ENCODE results near the gene CCDC102B. TPM values are rescaled to one million over a fixed set of nuclear protein-coding genes. Genes with fewer than 3 reads are reported as not detected.

The CCDC102B gene
- polyA plus RNA-seq, 1 donor: 8.2 TPM

GRCh38 chr18:68887410-68887809 lies 89.5 kb downstream of the CCDC102B start:
- Histone ChIP-seq H3K4me3 (ENCODE audit: low read length) (no peak overlapping the region), H3K9me3 (ENCODE audit: control insufficient read depth, low read depth, low read length) (no peaks in the 10 kb centered on the region), H3K36me3 (ENCODE audit: control insufficient read depth, insufficient read depth, low read length) (no peaks in the 10 kb centered on the region), H3K27me3 (ENCODE audit: control insufficient read depth, insufficient read depth, low read length) (no peaks in the 10 kb centered on the region), H3K27ac (ENCODE audit: low read length) (no peak overlapping the region), H3K4me1 (ENCODE audit: control insufficient read depth, insufficient read depth, low read length) (no peaks in the 10 kb centered on the region)
- DNase-seq: no peak
- no CpG with 5 or more reads among the region's 4 CpGs for WGBS (ENCODE audit: insufficient coverage, low lambda C conversion rate)

- no peak overlapping the region for H3K4me3 ChIP-seq (ENCODE audit: low read length)
- no peaks in the 10 kb centered on the region for H3K9me3 ChIP-seq (ENCODE audit: control insufficient read depth, low read depth, low read length)
- DNase-seq: no peak
- H3K36me3 ChIP-seq (ENCODE audit: control insufficient read depth, insufficient read depth, low read length): no peaks in the 10 kb centered on the region
- WGBS (ENCODE audit: insufficient coverage, low lambda C conversion rate): no CpG with 5 or more reads among the region's 1 CpG
- H3K4me1 ChIP-seq (ENCODE audit: control insufficient read depth, insufficient read depth, low read length): no peaks in the 10 kb centered on the region
- no peak overlapping the region for H3K27ac ChIP-seq (ENCODE audit: low read length)
- no peaks in the 10 kb centered on the region for H3K27me3 ChIP-seq (ENCODE audit: control insufficient read depth, insufficient read depth, low read length)
These were observed 95.5 kb downstream of the CCDC102B start for GRCh38 chr18:68893354-68893753.

- H3K27ac ChIP-seq (ENCODE audit: low read length): no peak overlapping the region
- no peak for DNase-seq
- no peaks in the 10 kb centered on the region for H3K36me3 ChIP-seq (ENCODE audit: control insufficient read depth, insufficient read depth, low read length)
- H3K27me3 ChIP-seq (ENCODE audit: control insufficient read depth, insufficient read depth, low read length): no peaks in the 10 kb centered on the region
- no peak overlapping the region for H3K4me3 ChIP-seq (ENCODE audit: low read length)
- H3K4me1 ChIP-seq (ENCODE audit: control insufficient read depth, insufficient read depth, low read length): no peaks in the 10 kb centered on the region
- H3K9me3 ChIP-seq (ENCODE audit: control insufficient read depth, low read depth, low read length): no peaks in the 10 kb centered on the region
- WGBS (ENCODE audit: insufficient coverage, low lambda C conversion rate): 93% methylated on average over 4 of the region's 4 CpGs
These were observed 99.4 kb downstream of the CCDC102B start for GRCh38 chr18:68897286-68897685.

GRCh38 chr18:68909579-68909978 lies 111.7 kb downstream of the CCDC102B start:
- Histone ChIP-seq H3K36me3 (ENCODE audit: control insufficient read depth, insufficient read depth, low read length) (no peaks in the 10 kb centered on the region), H3K27me3 (ENCODE audit: control insufficient read depth, insufficient read depth, low read length) (no peaks in the 10 kb centered on the region), H3K4me3 (ENCODE audit: low read length) (no peak overlapping the region), H3K4me1 (ENCODE audit: control insufficient read depth, insufficient read depth, low read length) (no peaks in the 10 kb centered on the region), H3K27ac (ENCODE audit: low read length) (no peak overlapping the region), H3K9me3 (ENCODE audit: control insufficient read depth, low read depth, low read length) (no peaks in the 10 kb centered on the region)
- DNase-seq: no peak

GRCh38 chr18:68915061-68915460 lies 117.2 kb downstream of the CCDC102B start:
- Histone ChIP-seq H3K27me3 (ENCODE audit: control insufficient read depth, insufficient read depth, low read length) (no peaks in the 10 kb centered on the region), H3K36me3 (ENCODE audit: control insufficient read depth, insufficient read depth, low read length) (no peaks in the 10 kb centered on the region), H3K4me1 (ENCODE audit: control insufficient read depth, insufficient read depth, low read length) (no peaks in the 10 kb centered on the region), H3K4me3 (ENCODE audit: low read length) (no peak overlapping the region), H3K9me3 (ENCODE audit: control insufficient read depth, low read depth, low read length) (no peaks in the 10 kb centered on the region), H3K27ac (ENCODE audit: low read length) (no peak overlapping the region)
- no peak for DNase-seq
- WGBS (ENCODE audit: insufficient coverage, low lambda C conversion rate): 100% methylated on average over 1 of the region's 2 CpGs

- no peak overlapping the region for H3K4me3 ChIP-seq (ENCODE audit: low read length)
- H3K27ac ChIP-seq (ENCODE audit: low read length): no peak overlapping the region
- no peaks in the 10 kb centered on the region for H3K4me1 ChIP-seq (ENCODE audit: control insufficient read depth, insufficient read depth, low read length)
- 60% methylated on average over 1 of the region's 5 CpGs for WGBS (ENCODE audit: insufficient coverage, low lambda C conversion rate)
- no peaks in the 10 kb centered on the region for H3K9me3 ChIP-seq (ENCODE audit: control insufficient read depth, low read depth, low read length)
- no peaks in the 10 kb centered on the region for H3K27me3 ChIP-seq (ENCODE audit: control insufficient read depth, insufficient read depth, low read length)
- DNase-seq: no peak
- no peaks in the 10 kb centered on the region for H3K36me3 ChIP-seq (ENCODE audit: control insufficient read depth, insufficient read depth, low read length)
These were observed 118.9 kb downstream of the CCDC102B start for GRCh38 chr18:68916734-68917133.

- H3K9me3 ChIP-seq (ENCODE audit: control insufficient read depth, low read depth, low read length): no peaks in the 10 kb centered on the region
- WGBS (ENCODE audit: insufficient coverage, low lambda C conversion rate): 70% methylated on average over 2 of the region's 3 CpGs
- no peaks in the 10 kb centered on the region for H3K27me3 ChIP-seq (ENCODE audit: control insufficient read depth, insufficient read depth, low read length)
- H3K4me3 ChIP-seq (ENCODE audit: low read length): no peak overlapping the region
- H3K4me1 ChIP-seq (ENCODE audit: control insufficient read depth, insufficient read depth, low read length): no peaks in the 10 kb centered on the region
- H3K36me3 ChIP-seq (ENCODE audit: control insufficient read depth, insufficient read depth, low read length): no peaks in the 10 kb centered on the region
- H3K27ac ChIP-seq (ENCODE audit: low read length): no peak overlapping the region
- DNase-seq: no peak
These were observed 120.3 kb downstream of the CCDC102B start for GRCh38 chr18:68918216-68918615.

GRCh38 chr18:68919900-68920299 lies 122.0 kb downstream of the CCDC102B start:
- Histone ChIP-seq H3K36me3 (ENCODE audit: control insufficient read depth, insufficient read depth, low read length) (no peaks in the 10 kb centered on the region), H3K4me3 (ENCODE audit: low read length) (no peak overlapping the region), H3K4me1 (ENCODE audit: control insufficient read depth, insufficient read depth, low read length) (no peaks in the 10 kb centered on the region), H3K27me3 (ENCODE audit: control insufficient read depth, insufficient read depth, low read length) (no peaks in the 10 kb centered on the region), H3K9me3 (ENCODE audit: control insufficient read depth, low read depth, low read length) (no peaks in the 10 kb centered on the region), H3K27ac (ENCODE audit: low read length) (no peak overlapping the region)
- no peak for DNase-seq
- 71% methylated on average over 2 of the region's 2 CpGs for WGBS (ENCODE audit: insufficient coverage, low lambda C conversion rate)

GRCh38 chr18:68922392-68922791 lies 124.5 kb downstream of the CCDC102B start:
- H3K27me3 ChIP-seq (ENCODE audit: control insufficient read depth, insufficient read depth, low read length): no peaks in the 10 kb centered on the region
- no peaks in the 10 kb centered on the region for H3K9me3 ChIP-seq (ENCODE audit: control insufficient read depth, low read depth, low read length)
- no peak for DNase-seq
- no peaks in the 10 kb centered on the region for H3K4me1 ChIP-seq (ENCODE audit: control insufficient read depth, insufficient read depth, low read length)
- 100% methylated on average over 1 of the region's 3 CpGs for WGBS (ENCODE audit: insufficient coverage, low lambda C conversion rate)
- H3K36me3 ChIP-seq (ENCODE audit: control insufficient read depth, insufficient read depth, low read length): no peaks in the 10 kb centered on the region
- H3K4me3 ChIP-seq (ENCODE audit: low read length): no peak overlapping the region
- H3K27ac ChIP-seq (ENCODE audit: low read length): no peak overlapping the region

GRCh38 chr18:68925268-68925667 lies 127.4 kb downstream of the CCDC102B start:
- Histone ChIP-seq H3K27ac (ENCODE audit: low read length) (no peak overlapping the region), H3K4me3 (ENCODE audit: low read length) (no peak overlapping the region), H3K36me3 (ENCODE audit: control insufficient read depth, insufficient read depth, low read length) (no peaks in the 10 kb centered on the region), H3K9me3 (ENCODE audit: control insufficient read depth, low read depth, low read length) (no peaks in the 10 kb centered on the region), H3K4me1 (ENCODE audit: control insufficient read depth, insufficient read depth, low read length) (no peaks in the 10 kb centered on the region), H3K27me3 (ENCODE audit: control insufficient read depth, insufficient read depth, low read length) (no peaks in the 10 kb centered on the region)
- DNase-seq: no peak
- WGBS (ENCODE audit: insufficient coverage, low lambda C conversion rate): no CpG with 5 or more reads among the region's 1 CpG

- H3K27ac ChIP-seq (ENCODE audit: low read length): no peak overlapping the region
- H3K27me3 ChIP-seq (ENCODE audit: control insufficient read depth, insufficient read depth, low read length): no peaks in the 10 kb centered on the region
- H3K4me3 ChIP-seq (ENCODE audit: low read length): no peak overlapping the region
- DNase-seq: no peak
- H3K4me1 ChIP-seq (ENCODE audit: control insufficient read depth, insufficient read depth, low read length): no peaks in the 10 kb centered on the region
- 86% methylated on average over 1 of the region's 6 CpGs for WGBS (ENCODE audit: insufficient coverage, low lambda C conversion rate)
- no peaks in the 10 kb centered on the region for H3K36me3 ChIP-seq (ENCODE audit: control insufficient read depth, insufficient read depth, low read length)
- no peaks in the 10 kb centered on the region for H3K9me3 ChIP-seq (ENCODE audit: control insufficient read depth, low read depth, low read length)
These were observed 131.1 kb downstream of the CCDC102B start for GRCh38 chr18:68928762-68929675.

Measured in large intestine (tissue), 3 donors.